T-helper 22 cell (primary cell): Measurements from ENCODE around the gene OPN1LW.
"Not testable (repeated sequence)": the region's sequence is repeated elsewhere in the genome, so short reads cannot be mapped to it uniquely, and the experiment has no call there.

Experiments
- DNase-seq: peaks from one replicate; pipeline ENCODE4 v3.0.0-alpha.2; 2020; ENCODE audit warnings: low read depth

Gene OPN1LW

DNA sequence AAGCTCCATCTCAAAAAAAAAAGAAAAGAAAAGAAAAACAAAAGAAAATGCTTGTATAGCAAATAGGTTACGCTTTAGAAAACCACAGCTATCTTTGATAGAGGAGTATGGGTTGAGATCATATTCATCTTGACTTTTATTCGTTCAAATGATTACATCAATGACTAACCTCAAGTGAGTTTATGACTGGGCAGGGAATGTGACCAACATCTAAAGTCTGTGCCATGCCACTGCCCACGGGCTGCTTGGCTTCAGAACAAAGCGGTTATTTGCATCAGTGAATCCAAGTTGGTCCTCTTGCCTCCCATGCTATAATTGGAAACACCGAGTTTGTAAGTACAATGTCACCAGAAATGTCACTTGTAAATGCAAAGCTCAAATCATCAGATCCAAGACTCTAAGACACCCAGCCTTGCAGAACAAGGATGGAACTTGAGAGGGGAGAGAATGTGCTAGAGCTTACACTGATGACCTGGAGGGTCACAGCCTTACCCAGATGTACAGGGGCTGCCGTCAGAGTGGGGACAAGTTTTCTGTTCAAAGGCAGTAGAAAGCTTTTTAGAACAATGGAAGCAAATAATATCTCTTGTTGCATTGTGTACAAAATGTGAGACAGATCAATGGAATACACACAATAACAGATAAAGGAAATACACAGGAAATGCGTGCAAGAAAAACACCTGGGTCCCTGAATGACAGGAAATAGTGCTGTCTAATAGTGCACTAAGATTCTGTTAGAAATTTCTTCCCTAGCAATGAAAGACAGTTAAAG is 8.4 kb upstream of the OPN1LW start:
- DNase-seq: peak; percentile 23

- peak; percentile 55 for DNase-seq
These were observed 7.3 kb upstream of the OPN1LW start for GRCh38 chrX:154136627-154137161.

DNA sequence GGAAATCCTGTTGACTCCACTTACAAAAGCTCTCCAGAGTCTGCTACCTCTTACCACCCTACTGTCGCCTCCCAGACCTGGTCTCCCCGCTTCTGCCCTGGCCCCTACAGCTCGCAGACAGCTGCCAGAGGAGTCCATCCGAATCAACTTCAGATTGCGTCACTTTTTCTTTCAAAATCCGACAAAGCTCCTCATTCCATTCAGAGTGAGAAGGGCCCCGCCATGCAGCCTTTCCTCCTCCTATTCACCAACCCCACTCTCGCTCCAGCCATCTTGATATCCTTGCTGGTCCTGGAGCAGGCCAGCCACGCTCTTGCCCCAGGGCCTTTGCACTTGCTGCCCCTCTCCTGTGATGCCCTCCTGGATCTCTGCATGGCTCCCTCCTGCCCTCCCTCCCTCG is 5.2 kb upstream of the OPN1LW start:
- no peak for DNase-seq

DNA sequence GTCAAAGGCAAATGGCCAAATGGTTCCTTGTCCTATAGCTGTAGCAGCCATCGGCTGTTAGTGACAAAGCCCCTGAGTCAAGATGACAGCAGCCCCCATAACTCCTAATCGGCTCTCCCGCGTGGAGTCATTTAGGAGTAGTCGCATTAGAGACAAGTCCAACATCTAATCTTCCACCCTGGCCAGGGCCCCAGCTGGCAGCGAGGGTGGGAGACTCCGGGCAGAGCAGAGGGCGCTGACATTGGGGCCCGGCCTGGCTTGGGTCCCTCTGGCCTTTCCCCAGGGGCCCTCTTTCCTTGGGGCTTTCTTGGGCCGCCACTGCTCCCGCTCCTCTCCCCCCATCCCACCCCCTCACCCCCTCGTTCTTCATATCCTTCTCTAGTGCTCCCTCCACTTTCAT is 3.8 kb upstream of the OPN1LW start:
- DNase-seq: no peak

DNA sequence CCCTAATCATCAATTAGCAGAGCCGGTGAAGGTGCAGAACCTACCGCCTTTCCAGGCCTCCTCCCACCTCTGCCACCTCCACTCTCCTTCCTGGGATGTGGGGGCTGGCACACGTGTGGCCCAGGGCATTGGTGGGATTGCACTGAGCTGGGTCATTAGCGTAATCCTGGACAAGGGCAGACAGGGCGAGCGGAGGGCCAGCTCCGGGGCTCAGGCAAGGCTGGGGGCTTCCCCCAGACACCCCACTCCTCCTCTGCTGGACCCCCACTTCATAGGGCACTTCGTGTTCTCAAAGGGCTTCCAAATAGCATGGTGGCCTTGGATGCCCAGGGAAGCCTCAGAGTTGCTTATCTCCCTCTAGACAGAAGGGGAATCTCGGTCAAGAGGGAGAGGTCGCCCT is 3.3 kb upstream of the OPN1LW start:
- DNase-seq: no peak

DNA sequence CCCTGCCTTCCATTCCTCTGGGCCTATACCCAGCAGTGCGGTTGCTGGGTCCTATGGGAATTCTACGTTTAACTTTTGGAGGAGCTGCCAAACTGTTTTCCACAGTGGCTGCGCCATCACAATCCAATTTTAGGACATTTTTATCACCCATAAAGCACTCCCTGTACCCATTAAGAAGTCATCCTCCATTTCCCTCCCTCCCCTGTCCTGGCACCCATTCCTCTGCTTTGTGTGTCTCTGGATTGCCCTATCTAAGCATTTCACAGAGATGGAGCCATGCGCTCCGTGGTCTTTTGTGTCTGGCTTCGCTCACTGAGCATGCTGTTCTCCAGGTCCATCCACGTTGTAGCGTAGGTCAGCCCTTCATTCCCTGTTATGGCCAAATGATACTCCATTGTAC is 1.7 kb upstream of the OPN1LW start:
- DNase-seq: no peak

DNA sequence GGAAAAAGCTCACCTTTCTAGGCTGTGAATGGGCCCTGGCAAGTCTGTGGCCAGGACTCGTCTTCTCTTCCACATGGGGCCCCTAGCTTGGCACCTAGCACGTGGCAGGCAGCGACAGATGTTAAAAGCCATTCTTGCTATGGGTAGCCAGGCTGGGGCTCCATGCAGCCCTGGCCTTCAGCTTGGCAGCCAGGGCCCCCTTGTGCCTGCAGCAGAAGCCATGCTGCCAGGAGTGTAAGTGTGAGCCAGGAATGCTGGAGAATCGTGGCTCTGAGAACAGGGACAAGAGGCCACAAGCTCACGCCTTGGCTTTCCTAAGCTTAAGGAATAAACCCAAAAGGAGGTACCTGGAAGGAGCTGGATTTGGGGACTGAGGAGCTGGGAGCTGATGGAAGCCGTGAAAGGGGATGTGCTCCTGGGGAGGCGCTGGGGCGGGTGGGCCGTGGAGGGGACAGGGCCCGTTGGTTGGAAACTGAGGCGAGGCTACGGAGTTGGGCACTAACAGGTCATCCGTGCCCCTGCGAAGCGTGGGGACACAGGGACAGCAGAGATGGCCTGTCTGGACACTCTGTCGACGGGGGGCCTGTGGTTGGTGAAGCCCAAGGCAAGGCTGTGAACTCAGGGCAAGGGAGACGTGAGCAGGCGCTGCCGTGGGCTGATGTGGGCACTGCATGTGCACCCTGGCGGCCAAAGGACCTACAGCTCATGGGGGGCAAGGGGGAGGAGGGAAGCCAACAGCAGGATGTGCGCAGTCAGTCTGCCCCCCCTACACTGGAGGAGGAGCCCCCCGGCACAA is 895 bp upstream of the OPN1LW start:
- no peak for DNase-seq

DNA sequence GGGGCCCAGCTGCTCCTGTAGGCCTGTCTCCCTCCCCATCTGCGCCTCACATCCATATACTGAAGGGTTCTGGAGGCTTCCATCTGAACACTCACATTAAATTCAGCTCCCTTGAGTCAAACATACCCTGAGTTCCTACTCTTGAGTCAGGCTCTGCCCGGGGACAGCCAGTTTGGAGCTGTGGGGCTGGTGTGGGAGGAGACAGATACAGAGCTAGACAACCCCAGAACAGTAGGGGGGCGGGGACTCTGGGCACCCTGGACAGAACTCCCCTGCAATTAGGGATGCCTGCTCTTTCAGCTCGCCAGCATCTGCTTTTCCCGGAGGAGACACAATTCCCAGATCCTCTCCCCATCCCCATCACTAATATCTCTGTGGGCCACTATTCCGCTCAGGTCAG is 7.0 kb downstream of the OPN1LW start:
- not testable (repeated sequence) for DNase-seq

GRCh38 chrX:154156221-154156620 is 12.2 kb downstream of the OPN1LW start:
- not testable (repeated sequence) for DNase-seq

- DNase-seq: not testable (repeated sequence)
These were observed 13.2 kb downstream of the OPN1LW start for GRCh38 chrX:154157207-154157606.

GRCh38 chrX:154159345-154159744 is 15.3 kb downstream of the OPN1LW start:
- DNase-seq: not testable (repeated sequence)

- not testable (repeated sequence) for DNase-seq
These were observed 20.9 kb downstream of the OPN1LW start for GRCh38 chrX:154164902-154165301.

GRCh38 chrX:154168384-154168783 is 24.3 kb downstream of the OPN1LW start:
- not testable (repeated sequence) for DNase-seq

- DNase-seq: not testable (repeated sequence)
These were observed 28.5 kb downstream of the OPN1LW start for GRCh38 chrX:154172535-154172943.

- DNase-seq: not testable (repeated sequence)
These were observed 30.3 kb downstream of the OPN1LW start for GRCh38 chrX:154174356-154174755.

GRCh38 chrX:154182296-154182695 is 38.3 kb downstream of the OPN1LW start, which contains the start of gene OPN1MW:
TSS of gene OPN1MW (plus strand) at chrX:154182596. CDS start at chrX:154182678, 82 bp downstream.
- DNase-seq: not testable (repeated sequence)

- not testable (repeated sequence) for DNase-seq
These were observed 39.8 kb downstream of the OPN1LW start for GRCh38 chrX:154183794-154184193.

GRCh38 chrX:154192846-154193245 is 48.8 kb downstream of the OPN1LW start:
- not testable (repeated sequence) for DNase-seq

GRCh38 chrX:154194316-154194715 is 50.3 kb downstream of the OPN1LW start:
- not testable (repeated sequence) for DNase-seq

DNA sequence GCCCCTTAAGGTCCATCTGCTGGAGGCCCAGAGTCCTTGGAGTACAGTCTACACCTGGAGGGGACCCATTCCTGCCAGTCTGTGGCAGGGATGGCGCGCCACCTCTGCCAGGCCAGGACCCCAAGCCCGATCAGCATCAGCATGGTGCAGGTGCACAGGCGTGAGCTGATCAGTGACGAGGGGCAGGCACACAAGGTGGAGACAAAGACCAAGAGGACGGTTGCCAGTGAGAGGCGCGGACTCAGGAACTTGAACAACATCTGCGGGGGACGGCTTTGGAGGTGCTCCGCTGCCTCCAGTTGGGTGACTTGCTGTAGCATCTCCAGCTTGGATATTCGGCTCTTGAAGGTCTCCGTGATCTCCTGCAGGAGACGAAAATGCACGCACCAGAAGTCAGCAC is 52.4 kb downstream of the OPN1LW start:
- not testable (repeated sequence) for DNase-seq
